A549 (cell line): ENCODE measurements around the gene OLFM3. TPM values are rescaled to one million over a fixed set of nuclear protein-coding genes. Genes with fewer than 3 reads are reported as not detected.

Experiments
- ATAC-seq, 2 experiments: fragments of 200-7000 bp in 1 of 2; fragments of >200 bp in 1 of 2; cut with Nextera tagmentation in 1 of 2; cut with Tn5 transposase in 1 of 2; 3 replicates each; pipeline versions ENCODE4 v1.8.0 to v1.9.1; 2018 to 2020; ENCODE audit warnings: mild to moderate bottlenecking in 1 of 2, moderate library complexity in 1 of 2
- CTCF ChIA-PET: fragments of 300-600 bp; sonication (Branson Sonifier 250); formaldehyde crosslinking; extraction: SDS; loops from one replicate; lab custom pipeline; 2021; ENCODE audit warnings: antibody characterized with exemption, inconsistent platforms; lab: Yijun Ruan, JAX
- POLR2A ChIA-PET: fragments of 350-600 bp; formaldehyde crosslinking; extraction: SDS; loops from one replicate; lab custom pipeline; 2021; ENCODE audit warnings: antibody characterized with exemption, inconsistent platforms; lab: Yijun Ruan, JAX
- DNase-seq, 2 experiments: peaks; one replicate each; pipeline versions ENCODE4 v3.0.0 to v3.0.0-alpha.2; 2011 to 2016; ENCODE audit warnings: low read depth in 1 of 2, low spot score in 1 of 2
- FAIRE-seq: peaks from 2 replicates; lab custom pipeline; 2011; peaks lifted over from hg19 to GRCh38; lab: Jason Lieb, UNC
- H3K27ac ChIP-seq, 2 experiments: fragments of >200 bp; sonication (Bioruptor Twin); formaldehyde crosslinking; 3 replicates each; pipeline ENCODE4 v1.5.1; 2016 to 2017
- H3K4me1 ChIP-seq: fragments of >200 bp; sonication (Bioruptor Twin); formaldehyde crosslinking; 3 replicates; pipeline ENCODE4 v1.6.1; 2016
- H3K4me2 ChIP-seq: fragments of >200 bp; sonication (Bioruptor Twin); formaldehyde crosslinking; 3 replicates; pipeline ENCODE4 v1.6.1; 2016
- H3K4me3 ChIP-seq: fragments of >200 bp; sonication (Bioruptor Twin); formaldehyde crosslinking; 3 replicates; pipeline ENCODE4 v1.5.1; 2016
- H3K9me3 ChIP-seq: fragments of >200 bp; sonication (Bioruptor Twin); formaldehyde crosslinking; 3 replicates; pipeline ENCODE4 v1.6.1; 2016
- CBX2 ChIP-seq: fragments of 200-600 bp; sonication (generic); IDR thresholded peaks from 2 replicates; pipeline ENCODE4 v1.6.1; 2016; ENCODE audit warnings: low read depth, mild to moderate bottlenecking, borderline replicate concordance
- CEBPB ChIP-seq, 2 experiments: fragments of >200 bp in 1 of 2; sonication (Bioruptor Twin) in 1 of 2; formaldehyde crosslinking in 1 of 2; IDR thresholded peaks; 2 replicates each; pipeline ENCODE4 v1.6.1; 2012 to 2016
- CHD2 ChIP-seq: fragments of 150-350 bp; IDR thresholded peaks from 2 replicates; pipeline ENCODE4 v1.6.1; 2014; ENCODE audit warnings: low read length; ENCODE audit not compliant: partially characterized antibody
- CTCF ChIP-seq: fragments of >200 bp; sonication (Bioruptor Twin); formaldehyde crosslinking; IDR thresholded peaks from 3 replicates; pipeline ENCODE4 v1.5.1; 2016
- EHF ChIP-seq: fragments of 250-450 bp; sonication (Bioruptor Pico); IDR thresholded peaks from 2 replicates; pipeline ENCODE4 v1.5.0; 2020; ENCODE audit warnings: mild to moderate bottlenecking
- EHMT2 ChIP-seq: fragments of 200-600 bp; sonication (generic); IDR thresholded peaks from 2 replicates; pipeline ENCODE4 v1.6.1; 2016; ENCODE audit warnings: antibody characterized with exemption, low read depth, mild to moderate bottlenecking, moderate library complexity
- EP300 ChIP-seq, 2 experiments: fragments of >200 bp; sonication (Bioruptor Twin); formaldehyde crosslinking; IDR thresholded peaks; 2 replicates in 1 of 2; 3 replicates in 1 of 2; pipeline ENCODE4 v1.6.1; 2016 to 2017
- FOSB ChIP-seq: fragments of 250-450 bp; sonication (Bioruptor Pico); IDR thresholded peaks from 2 replicates; pipeline ENCODE4 v1.5.0; 2020; ENCODE audit warnings: mild to moderate bottlenecking, moderate library complexity
- GATA3 ChIP-seq: IDR thresholded peaks from 2 replicates; pipeline ENCODE4 v1.6.1; 2012; ENCODE audit warnings: borderline replicate concordance
- HOXA7 ChIP-seq: fragments of 250-450 bp; sonication (Bioruptor Pico); IDR thresholded peaks from 2 replicates; pipeline ENCODE4 v1.5.0; 2020; ENCODE audit warnings: mild to moderate bottlenecking, moderate library complexity
- HOXB5 ChIP-seq: fragments of 250-450 bp; sonication (Bioruptor Pico); IDR thresholded peaks from 2 replicates; pipeline ENCODE4 v1.5.0; 2020; ENCODE audit warnings: mild to moderate bottlenecking, moderate library complexity
- JUN ChIP-seq, 2 experiments: fragments of >200 bp; sonication (Bioruptor Twin); formaldehyde crosslinking; IDR thresholded peaks; 2 replicates in 1 of 2; 3 replicates in 1 of 2; pipeline ENCODE4 v1.6.1; 2016 to 2017
- JUNB ChIP-seq: fragments of >200 bp; sonication (Bioruptor Twin); formaldehyde crosslinking; IDR thresholded peaks from 2 replicates; pipeline ENCODE4 v1.6.1; 2016
- KDM1A ChIP-seq: fragments of 200-600 bp; sonication (generic); IDR thresholded peaks from 2 replicates; pipeline ENCODE4 v1.6.1; 2016; ENCODE audit warnings: low read depth, mild to moderate bottlenecking
- KDM5A ChIP-seq: fragments of 200-600 bp; sonication (generic); IDR thresholded peaks from 2 replicates; pipeline ENCODE4 v1.6.1; 2016; ENCODE audit warnings: antibody characterized with exemption, mild to moderate bottlenecking
- MAX ChIP-seq: IDR thresholded peaks from 2 replicates; pipeline ENCODE4 v1.6.1; 2012
- MYC ChIP-seq: IDR thresholded peaks from 2 replicates; pipeline ENCODE4 v1.6.1; 2012; ENCODE audit warnings: mild to moderate bottlenecking, inconsistent platforms, low read length, improper control_type of control experiment, borderline replicate concordance
- NPAS2 ChIP-seq: fragments of 250-450 bp; sonication (Bioruptor Pico); IDR thresholded peaks from 2 replicates; pipeline ENCODE4 v1.8.0; 2022; ENCODE audit warnings: mild to moderate bottlenecking, moderate library complexity, borderline replicate concordance
- NR3C1 ChIP-seq: fragments of >200 bp; sonication (Bioruptor Twin); formaldehyde crosslinking; IDR thresholded peaks from 3 replicates; pipeline ENCODE4 v1.6.1; 2017
- PHF8 ChIP-seq: fragments of 200-600 bp; sonication (generic); IDR thresholded peaks from 2 replicates; pipeline ENCODE4 v1.6.1; 2016; ENCODE audit warnings: low read depth, mild to moderate bottlenecking, antibody characterized with exemption, moderate library complexity, borderline replicate concordance
- POLR2AphosphoS2 ChIP-seq: conservative IDR thresholded peaks from 2 replicates; pipeline ENCODE4 v1.6.1; 2012; ENCODE audit warnings: low read length, improper control_type of control experiment, inconsistent platforms
- RAD21 ChIP-seq, 2 experiments: fragments of >200 bp in 1 of 2; sonication (Bioruptor Twin) in 1 of 2; formaldehyde crosslinking in 1 of 2; IDR thresholded peaks in 1 of 2; conservative IDR thresholded peaks in 1 of 2; 2 replicates in 1 of 2; 3 replicates in 1 of 2; pipeline ENCODE4 v1.6.1; 2012 to 2018; ENCODE audit warnings: inconsistent platforms in 1 of 2
- RARB ChIP-seq: fragments of 250-450 bp; sonication (Bioruptor Pico); IDR thresholded peaks from 2 replicates; pipeline ENCODE4 v1.8.0; 2021; ENCODE audit warnings: mild to moderate bottlenecking, moderate library complexity
- RCOR1 ChIP-seq: fragments of 150-350 bp; IDR thresholded peaks from 2 replicates; pipeline ENCODE4 v1.6.1; 2014; ENCODE audit warnings: antibody characterized with exemption, low read length, low read depth
- RFX5 ChIP-seq: fragments of 450-650 bp; IDR thresholded peaks from 2 replicates; pipeline ENCODE4 v1.7.1; 2014; ENCODE audit warnings: antibody characterized with exemption, mild to moderate bottlenecking, moderate library complexity
- RNF2 ChIP-seq: fragments of 200-600 bp; sonication (generic); IDR thresholded peaks from 2 replicates; pipeline ENCODE4 v1.6.1; 2016; ENCODE audit warnings: low read depth, mild to moderate bottlenecking, antibody characterized with exemption, moderate library complexity, borderline replicate concordance
- SREBF2 ChIP-seq: fragments of 450-650 bp; IDR thresholded peaks from 2 replicates; pipeline ENCODE4 v1.6.1; 2014; ENCODE audit warnings: mild to moderate bottlenecking, moderate library complexity
- USF2 ChIP-seq: fragments of 450-650 bp; IDR thresholded peaks from 2 replicates; pipeline ENCODE4 v1.6.1; 2014; ENCODE audit warnings: antibody characterized with exemption
- ZFP36 ChIP-seq: fragments of 450-650 bp; IDR thresholded peaks from 2 replicates; pipeline ENCODE4 v1.6.1; 2014; ENCODE audit warnings: borderline replicate concordance; ENCODE audit not compliant: partially characterized antibody
- ZNF302 ChIP-seq: fragments of 250-450 bp; sonication (Bioruptor Pico); IDR thresholded peaks from 2 replicates; pipeline ENCODE4 v1.9.0; 2021; ENCODE audit warnings: inconsistent platforms, mild to moderate bottlenecking, moderate library complexity
- WGBS: methylation state at CpG from one replicate; pipeline ENCODE4 v1.1.6; 2017; ENCODE audit errors: missing lambda C conversion rate; 5-methylcytosine and 5-hydroxymethylcytosine counted together
- polyA plus RNA-seq, 4 experiments: library from polyadenylated mRNA; depleted of rRNA in 3 of 4; stranded (reverse); fragments of >200 nt; fragmentation: RNase III in 1 of 4; extraction: RNeasy Plus Mini Kit Qiagen cat#74134 plus additional on column Dnase treatment in 1 of 4; gene quantifications; 2 replicates in 3 of 4; 3 replicates in 1 of 4; pipeline ENCODE4 v1.2.3, GENCODE V29; 2011 to 2017
- TF ChIP-seq, protein P1 (sequence below): IDR thresholded peaks from 2 replicates; pipeline ENCODE4 v1.6.1; 2012; ENCODE audit warnings: low read depth, borderline replicate concordance
- TF ChIP-seq, protein P2 (sequence below): fragments of >200 bp; sonication (Bioruptor Twin); formaldehyde crosslinking; IDR thresholded peaks from 2 replicates; pipeline ENCODE4 v1.6.1; 2016

The OLFM3 gene
- polyA plus RNA-seq, 2 of the 4 experiments (the other 2 are of a cell fraction) = not detected

DNA sequence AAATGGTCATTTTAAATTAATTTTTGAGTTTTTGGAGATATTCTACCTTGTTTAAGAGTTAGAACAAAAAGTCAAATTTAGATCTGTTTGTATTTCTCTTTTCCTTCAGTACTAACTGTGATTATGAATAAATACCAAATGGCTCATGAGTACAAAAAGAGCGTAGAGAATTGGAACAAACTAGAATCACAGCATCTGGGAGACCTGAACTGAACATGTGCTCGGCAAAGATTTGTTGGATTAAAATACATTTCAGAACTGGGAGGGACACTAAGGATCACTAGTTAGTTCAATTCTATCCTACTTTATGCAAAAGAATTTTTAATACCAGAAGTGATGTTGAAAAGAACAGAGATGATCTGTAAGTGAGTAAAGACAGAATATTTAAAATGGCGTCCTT is 19.5 kb downstream of the OLFM3 start:
- CTCF ChIA-PET = no interaction called here
- H3K4me3 ChIP-seq = no peak overlapping the region
- FAIRE-seq (no peak), DNase-seq (no peak), ATAC-seq (no peak)
- no peaks in the 10 kb centered on the region for H3K4me1 ChIP-seq
- no peak overlapping the region for H3K4me2 ChIP-seq
- POLR2A ChIA-PET = no interaction called here
- TF ChIP-seq CHD2 (no peak), RARB (no peak), MAX (no peak), PHF8 (no peak), JUN (IDR thresholded peaks at IDR 0.05) (no peak), FOSB (no peak), JUNB (no peak), NR3C1 (no peak), KDM5A (no peak), HOXA7 (CRISPR knock-in tag) (no peak), KDM1A (no peak), MYC (no peak), ZFP36 (no peak), USF2 (no peak), EP300 (IDR thresholded peaks at IDR 0.05) (no peak), ZNF302 (CRISPR knock-in tag) (no peak), EHMT2 (no peak), EHF (CRISPR knock-in tag) (no peak), RNF2 (no peak), SREBF2 (no peak)
- no peaks in the 10 kb centered on the region for H3K9me3 ChIP-seq
- WGBS = 13% methylated on average over 3 of the region's 3 CpGs
- no peak overlapping the region for H3K27ac ChIP-seq

GRCh38 chr1:101976161-101976560 is 20.6 kb downstream of the OLFM3 start:
- TF ChIP-seq NPAS2 (CRISPR knock-in tag) = no peak
- TF ChIP-seq, all 56 proteins: peak for 0
- 2% methylated on average over 3 of the region's 3 CpGs for WGBS
- POLR2A ChIA-PET = no interaction called here
- no peak for DNase-seq
- CTCF ChIA-PET = no interaction called here
- Histone ChIP-seq H3K4me3 (no peak overlapping the region), H3K9me3 (no peaks in the 10 kb centered on the region), H3K4me2 (no peak overlapping the region), H3K27ac (no peak overlapping the region), H3K4me1 (no peaks in the 10 kb centered on the region)
- FAIRE-seq = no peak
- no peak for ATAC-seq

- Histone ChIP-seq H3K4me1 (no peaks in the 10 kb centered on the region), H3K4me3 (no peak overlapping the region), H3K27ac (no peak overlapping the region), H3K9me3 (no peaks in the 10 kb centered on the region), H3K4me2 (no peak overlapping the region)
- ATAC-seq (no peak), DNase-seq (no peak), FAIRE-seq (no peak)
- ChIA-PET CTCF (no interaction called here), POLR2A (no interaction called here)
- no peak for TF ChIP-seq RFX5
- no peak for TF ChIP-seq JUNB
- TF ChIP-seq CEBPB (IDR thresholded peaks at IDR 0.05) = no peak
- TF ChIP-seq CTCF = no peak
- TF ChIP-seq MYC = no peak
- TF ChIP-seq POLR2AphosphoS2 = no peak
- TF ChIP-seq HOXB5 (CRISPR knock-in tag) = no peak
- TF ChIP-seq CBX2 = no peak
- TF ChIP-seq KDM1A = no peak
- TF ChIP-seq RCOR1 = no peak
- TF ChIP-seq RAD21 (conservative IDR thresholded peaks at IDR 0.05 in 1 of 2, IDR thresholded peaks at IDR 0.05 in 1 of 2) = no peak
- TF ChIP-seq GATA3 = no peak
- no peak for TF ChIP-seq MAX
- TF ChIP-seq, protein P1, sequence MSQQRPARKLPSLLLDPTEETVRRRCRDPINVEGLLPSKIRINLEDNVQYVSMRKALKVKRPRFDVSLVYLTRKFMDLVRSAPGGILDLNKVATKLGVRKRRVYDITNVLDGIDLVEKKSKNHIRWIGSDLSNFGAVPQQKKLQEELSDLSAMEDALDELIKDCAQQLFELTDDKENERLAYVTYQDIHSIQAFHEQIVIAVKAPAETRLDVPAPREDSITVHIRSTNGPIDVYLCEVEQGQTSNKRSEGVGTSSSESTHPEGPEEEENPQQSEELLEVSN = no peak
- TF ChIP-seq, protein P2, sequence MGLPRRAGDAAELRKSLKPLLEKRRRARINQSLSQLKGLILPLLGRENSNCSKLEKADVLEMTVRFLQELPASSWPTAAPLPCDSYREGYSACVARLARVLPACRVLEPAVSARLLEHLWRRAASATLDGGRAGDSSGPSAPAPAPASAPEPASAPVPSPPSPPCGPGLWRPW = no peak
- WGBS = 49% methylated on average over 3 of the region's 3 CpGs
These were observed 21.4 kb downstream of the OLFM3 start for GRCh38 chr1:101975371-101975770.
